GM19043 (cell line): ENCODE data around the gene ARID5A.
A peak's percentile ranks its signal among the peaks of the same experiment; 100 is the strongest.
"Not testable (repeated sequence)": the region's sequence is repeated elsewhere in the genome, so short reads cannot be mapped to it uniquely, and the experiment has no call there.

ENCODE experiments used
- ATAC-seq: cut with Tn5 transposase; IDR thresholded peaks from one replicate; pipeline ENCODE4 v1.9.1; 2021; ENCODE audit warnings: low read depth; ENCODE audit not compliant: unreplicated experiment

The ARID5A gene, protein sequence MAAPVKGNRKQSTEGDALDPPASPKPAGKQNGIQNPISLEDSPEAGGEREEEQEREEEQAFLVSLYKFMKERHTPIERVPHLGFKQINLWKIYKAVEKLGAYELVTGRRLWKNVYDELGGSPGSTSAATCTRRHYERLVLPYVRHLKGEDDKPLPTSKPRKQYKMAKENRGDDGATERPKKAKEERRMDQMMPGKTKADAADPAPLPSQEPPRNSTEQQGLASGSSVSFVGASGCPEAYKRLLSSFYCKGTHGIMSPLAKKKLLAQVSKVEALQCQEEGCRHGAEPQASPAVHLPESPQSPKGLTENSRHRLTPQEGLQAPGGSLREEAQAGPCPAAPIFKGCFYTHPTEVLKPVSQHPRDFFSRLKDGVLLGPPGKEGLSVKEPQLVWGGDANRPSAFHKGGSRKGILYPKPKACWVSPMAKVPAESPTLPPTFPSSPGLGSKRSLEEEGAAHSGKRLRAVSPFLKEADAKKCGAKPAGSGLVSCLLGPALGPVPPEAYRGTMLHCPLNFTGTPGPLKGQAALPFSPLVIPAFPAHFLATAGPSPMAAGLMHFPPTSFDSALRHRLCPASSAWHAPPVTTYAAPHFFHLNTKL

DNA sequence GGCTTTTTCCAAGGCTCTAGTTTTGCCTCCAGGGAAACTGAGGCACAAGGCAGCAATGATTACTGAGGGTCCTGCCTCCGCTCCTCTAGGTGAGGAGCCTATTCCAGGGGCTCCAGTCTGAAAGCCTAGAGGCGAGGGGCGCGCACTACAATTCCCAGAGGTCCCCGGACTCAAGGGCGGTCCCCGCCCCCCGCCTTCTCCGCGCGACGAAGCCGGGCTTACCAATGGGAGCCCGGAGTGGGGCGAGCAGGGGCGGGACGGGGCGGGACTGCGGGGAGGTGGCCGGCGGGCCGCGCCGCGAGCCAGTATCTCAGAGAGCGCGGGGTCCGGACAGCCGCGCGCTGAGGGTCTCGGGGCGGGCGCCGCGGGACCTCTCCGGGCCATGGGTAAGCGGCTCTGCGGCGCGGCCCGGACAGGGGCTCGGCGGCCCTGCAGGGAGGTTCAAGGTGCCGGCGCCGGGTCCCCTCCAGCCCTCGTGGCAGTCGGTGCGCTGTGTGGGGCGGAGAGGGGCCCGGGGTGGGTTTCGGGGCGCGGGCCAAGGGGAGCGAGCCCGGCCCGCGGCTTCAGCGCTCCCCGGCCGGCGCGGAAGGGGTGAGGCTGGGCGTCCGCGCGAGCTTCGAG is at the start of gene ARID5A:
ARID5A (plus strand) TSS at position 308 of the 621 bp plus-strand sequence; CDS start at position 383, 75 bp downstream.
- ATAC-seq: peak; percentile 43

DNA sequence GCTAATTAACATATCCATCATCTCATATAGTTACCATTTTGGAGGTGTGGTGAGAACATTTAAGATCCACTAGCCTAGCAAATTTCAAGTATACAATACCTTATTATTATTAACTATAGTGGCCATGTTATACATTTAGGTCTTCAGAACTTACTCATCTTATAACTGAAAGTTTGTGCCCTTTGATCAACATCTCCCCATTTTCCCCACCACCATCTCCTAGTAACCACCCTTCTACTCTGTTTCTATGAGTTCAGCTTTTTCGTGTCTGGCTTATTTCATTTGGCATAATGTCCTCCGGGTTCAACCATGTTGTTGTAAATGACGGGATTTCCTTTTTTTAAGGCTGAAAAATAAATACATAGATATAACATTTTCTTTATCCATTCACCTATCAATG is 47.3 kb upstream of the ARID5A start:
- ATAC-seq: no peak

DNA sequence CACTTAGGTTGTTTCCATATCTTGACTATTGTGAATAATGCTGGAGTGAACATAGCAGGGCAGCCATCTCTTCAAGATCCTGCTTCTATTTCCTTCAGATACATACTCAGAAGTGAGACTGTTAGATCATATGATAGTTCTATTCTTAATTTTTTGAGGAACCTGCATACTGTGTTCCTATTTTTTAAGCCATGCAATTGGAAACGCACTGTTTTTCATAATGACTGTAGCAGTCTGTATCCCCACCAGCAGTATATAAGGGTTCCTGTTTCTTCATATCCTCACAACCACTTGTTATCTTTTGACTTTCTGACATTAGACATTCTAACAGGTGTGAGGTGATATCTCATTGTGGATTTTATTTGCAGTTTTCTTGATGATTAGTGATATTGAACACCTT is 46.9 kb upstream of the ARID5A start:
- ATAC-seq: no peak

DNA sequence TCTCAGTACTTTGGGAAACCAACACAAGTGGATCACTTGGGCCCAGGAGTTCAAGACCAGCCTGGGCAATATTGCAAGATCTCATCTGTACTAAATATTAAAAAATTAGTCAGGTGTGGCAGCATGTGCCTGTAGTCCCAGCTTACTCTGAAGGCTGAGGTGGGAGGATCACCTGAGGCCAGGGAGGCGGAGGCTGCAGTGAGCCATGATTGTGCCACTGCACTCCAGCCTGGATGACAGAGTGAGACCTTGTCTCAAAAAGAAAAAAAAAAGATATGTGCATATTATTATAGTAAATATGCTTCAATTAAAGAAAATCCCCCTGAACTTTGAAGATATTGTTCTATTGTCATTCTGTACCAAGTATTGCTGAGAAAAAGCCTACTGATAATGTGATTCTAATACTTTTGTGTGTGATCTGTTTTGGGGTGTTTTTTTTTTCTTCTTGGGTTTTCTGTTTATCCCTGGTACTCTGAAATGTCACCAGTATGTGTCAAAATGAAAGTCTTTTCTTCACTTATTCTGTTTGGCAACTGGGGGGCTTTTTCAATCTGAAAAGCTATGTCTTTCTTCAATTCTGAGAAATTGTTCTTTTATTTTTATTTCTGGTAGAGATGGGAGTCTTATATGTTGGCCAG is 44.6 kb upstream of the ARID5A start:
- no peak for ATAC-seq

DNA sequence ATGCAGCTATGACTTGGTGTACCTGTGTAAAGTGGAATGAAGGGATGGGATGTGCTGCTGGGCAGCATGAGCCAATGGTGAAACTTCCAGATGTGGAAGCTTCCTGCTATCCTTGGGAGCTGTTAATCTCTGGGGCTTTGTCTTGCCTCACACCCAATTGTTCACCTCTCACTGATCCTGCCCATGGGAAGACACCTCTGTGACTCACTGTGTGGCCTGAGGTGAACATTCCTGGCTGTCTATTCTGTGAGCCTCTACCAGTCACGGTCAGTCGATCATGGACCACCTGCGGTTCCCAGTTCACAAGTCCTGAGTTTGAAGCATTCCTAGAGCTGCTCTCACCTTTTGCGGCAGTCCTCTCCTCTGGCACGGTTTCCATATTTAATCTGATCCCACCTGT is 43.5 kb upstream of the ARID5A start:
- no peak for ATAC-seq

DNA sequence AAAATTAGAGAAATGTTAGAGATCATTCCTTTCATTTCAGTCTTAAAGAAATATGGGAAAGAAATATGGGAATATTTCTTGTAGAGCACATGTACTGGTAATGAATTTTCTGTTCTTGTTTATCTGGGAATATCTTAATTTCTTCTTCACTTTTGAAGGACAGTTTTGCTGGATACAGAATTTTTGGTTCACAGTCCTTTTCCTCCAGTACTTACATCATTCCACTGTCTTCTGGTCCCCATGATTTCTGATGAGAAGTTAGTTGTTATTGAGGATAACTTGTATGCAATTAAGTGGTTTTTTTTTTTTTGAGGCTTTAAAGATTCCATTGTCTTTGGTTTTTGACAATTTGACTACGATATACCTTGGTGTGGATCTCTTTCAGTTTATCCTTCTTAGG is 42.4 kb upstream of the ARID5A start:
- no peak for ATAC-seq

DNA sequence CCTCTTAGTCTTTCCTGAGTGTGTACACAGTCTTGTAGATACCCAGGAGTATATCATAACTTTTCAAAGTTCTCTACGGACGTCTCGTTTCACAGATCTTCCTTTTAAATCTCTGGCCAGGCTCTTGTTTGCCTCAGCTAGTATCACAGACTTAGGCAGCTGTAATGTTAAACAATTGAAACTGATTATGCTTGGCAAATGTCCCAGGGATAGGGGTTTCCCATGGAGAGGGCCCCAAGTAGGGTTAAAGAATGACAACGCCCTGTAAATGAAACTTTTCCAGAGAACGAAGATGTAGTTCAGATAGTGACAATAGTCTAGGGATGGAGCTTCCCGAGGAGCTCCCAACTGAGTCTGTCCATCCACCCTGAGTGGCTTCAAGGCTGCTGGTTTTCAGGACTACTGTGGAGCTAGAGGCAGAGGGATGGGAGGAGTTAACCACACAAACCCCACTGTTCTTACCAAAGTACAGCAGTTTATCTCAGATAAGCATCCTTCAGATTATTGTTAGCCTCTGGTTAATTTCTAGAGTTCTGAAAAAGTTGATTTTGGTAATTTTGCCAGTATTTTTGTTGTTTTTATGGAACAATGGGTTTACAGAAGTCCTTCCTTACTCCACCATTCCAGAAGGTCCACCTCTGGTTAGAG is 40.4 kb upstream of the ARID5A start:
- ATAC-seq: no peak

DNA sequence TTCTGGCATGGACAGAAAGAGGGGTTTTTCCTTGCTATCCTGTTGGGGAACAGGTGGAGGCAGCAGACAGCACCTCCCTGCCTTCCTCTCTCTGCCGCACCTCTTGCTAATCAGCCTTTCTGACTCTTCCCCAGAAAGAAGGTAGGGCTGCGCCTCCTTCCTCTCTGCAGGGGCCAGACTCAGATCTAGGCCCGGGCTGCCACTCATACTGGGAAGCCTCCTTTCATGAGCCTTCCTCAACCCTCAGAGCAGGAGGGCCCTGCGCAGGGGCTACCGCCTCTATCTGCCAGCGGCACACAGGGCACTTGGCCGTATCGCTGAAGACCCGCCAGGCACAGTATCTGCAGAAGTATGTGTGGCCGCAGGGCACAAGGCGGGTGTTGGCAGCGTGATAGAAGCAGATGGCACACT is 38.5 kb upstream of the ARID5A start:
- ATAC-seq: no peak

DNA sequence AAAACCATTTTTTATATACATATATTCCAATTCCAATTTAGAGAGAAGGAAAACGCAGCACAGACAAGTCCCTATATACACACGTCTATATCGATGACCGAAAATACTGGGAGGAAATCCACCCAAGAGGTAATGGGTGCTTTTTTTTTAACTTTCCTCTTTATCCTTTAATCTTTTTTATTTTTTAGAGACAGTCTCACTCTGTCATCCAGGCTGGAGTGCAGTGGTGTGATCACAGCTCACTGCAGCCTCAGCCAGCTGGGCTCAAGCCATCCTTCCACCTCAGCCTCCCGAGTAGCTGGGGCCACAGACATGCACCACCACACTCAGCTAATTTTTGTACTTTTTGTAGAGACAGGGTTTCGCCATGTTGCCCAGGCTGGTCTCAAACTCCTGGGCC is 37.9 kb upstream of the ARID5A start:
- ATAC-seq: not testable (repeated sequence)

DNA sequence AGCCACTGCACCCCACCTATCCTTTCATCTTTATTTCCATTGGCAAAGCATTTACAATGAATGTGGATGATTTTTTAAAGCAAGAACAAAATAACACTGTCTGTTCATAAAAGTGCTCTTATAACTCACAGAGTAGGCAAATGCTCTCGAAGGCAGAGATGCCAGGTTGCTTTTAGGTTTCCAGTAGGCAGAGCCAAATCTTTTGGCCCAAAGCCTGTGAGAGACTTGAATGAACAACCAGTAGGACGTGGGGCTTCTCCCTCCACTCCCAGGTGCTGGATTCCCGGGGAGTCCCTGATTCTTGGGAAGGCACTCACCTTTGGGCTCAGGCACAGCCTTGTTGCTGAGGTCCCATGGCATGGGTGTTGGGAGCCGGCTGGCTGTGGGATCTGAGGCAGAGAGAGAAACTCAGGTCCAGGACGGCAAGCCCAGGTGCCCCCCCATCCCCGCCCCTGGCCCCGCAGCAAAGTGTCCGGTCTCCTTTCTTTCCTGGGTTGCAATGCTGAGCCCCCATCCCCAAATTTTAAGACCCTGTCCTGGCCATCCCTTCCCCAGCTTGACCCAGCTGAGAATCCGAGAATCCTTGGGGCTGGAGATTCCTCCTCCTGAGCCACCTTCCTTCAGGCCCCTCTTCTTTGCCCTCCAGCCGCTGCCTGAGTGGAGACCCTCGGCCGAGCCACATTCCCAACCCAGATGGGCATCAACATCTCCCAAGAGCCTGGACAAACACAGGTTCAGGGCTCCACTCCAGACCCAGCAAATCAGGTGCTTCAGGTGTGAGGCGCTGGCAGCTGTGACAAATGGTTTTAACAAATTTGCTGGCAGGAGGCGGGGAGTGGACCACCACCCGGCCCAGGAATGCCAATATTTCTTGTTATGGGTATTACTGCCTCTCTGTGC is 37.2 kb upstream of the ARID5A start:
- ATAC-seq: no peak

DNA sequence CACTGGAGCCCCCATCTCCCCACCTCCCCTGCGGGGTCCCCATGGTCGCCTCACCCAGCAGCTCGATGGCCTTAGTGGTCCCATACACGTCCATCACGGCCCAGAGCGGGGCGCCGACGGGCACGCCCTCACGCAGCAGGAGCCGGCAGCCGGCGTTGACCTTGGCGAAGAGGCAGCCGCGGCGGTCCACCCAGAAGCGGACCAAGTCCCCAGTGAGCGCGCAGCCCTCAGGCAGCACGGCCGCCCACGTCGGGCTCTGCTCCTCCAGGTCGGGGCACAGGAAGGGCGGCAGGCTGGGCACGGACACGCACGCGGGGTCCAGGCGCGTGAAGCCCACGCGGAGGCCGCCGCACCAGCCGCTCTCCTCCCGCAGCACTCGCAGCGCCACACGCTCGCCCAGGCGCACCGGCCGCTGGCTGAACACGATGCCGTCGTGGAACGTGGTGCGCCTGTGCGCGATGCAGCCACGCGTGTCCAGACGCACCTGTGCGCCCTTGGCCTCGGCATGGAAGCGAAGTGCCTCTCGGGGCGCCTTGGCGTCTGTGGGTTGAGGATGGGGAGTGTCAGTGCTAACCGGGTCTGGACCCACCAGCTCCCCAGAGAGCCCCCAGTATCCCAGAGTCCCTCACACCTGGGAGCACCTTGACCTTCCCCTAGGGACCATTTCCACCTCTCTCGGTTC is 36.0 kb upstream of the ARID5A start:
- ATAC-seq: no peak

DNA sequence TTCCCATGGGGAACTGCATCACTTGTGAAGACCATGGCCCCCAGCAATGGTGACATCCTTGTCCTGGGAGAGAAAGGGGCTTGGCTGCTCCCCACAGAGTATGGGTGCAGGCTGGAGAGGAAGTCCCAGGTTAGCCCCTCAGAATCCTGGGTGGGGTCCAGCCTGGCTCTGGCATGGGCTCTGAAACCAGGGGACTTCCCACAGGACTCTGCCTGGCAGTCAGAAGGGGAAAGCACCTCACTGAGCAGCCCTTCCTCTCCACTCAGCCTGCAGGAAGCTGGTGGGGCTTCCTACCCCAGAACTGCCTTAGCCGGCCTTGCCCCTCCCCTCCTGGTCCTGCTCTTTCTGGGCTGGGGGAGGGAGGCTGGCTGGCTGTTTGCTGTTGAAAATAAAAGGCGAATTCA is 35.1 kb upstream of the ARID5A start:
- no peak for ATAC-seq

DNA sequence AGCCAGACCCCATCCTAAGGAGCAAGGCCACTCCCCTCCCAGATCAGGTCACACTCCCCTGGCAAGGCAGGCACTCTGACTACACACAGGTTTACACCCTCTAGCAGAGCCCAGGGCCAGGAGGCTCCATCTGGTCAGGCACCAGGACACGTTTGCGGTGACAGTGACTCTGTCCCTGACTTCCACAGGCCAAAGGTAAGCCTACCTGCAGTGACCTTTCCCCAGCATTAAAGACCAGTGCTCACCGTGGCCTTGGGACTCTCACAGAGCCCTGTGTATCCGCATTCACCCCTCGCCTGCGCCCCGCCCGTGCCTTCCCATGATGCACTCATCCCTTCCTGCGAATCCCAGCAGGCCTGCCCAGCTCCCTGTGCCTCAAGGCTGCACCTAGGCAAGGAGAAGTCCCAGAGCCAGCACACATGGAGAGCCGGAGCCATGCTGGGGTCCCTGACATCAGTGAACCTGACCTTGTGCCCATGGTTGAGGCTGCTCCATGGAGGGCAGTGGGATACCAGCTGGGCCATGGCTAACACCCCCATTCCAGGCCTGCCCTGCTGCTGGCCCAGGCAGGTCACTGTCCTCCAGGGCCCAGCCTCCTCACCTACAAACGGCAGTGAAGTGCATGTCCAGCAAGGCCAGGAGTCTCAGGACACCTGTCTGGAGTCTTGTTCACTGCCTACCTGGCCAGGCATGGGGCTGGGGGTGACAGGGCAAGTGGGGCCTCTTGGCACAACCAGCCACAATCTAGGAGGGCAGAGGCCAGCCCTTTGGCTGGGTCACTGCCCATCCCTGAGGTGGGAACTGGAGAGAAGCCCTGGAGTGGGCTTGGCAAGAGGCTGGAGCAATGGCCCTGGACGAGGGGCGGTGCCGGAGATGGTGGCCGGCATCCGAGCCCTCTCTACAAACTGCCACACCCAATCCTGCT is 34.4 kb upstream of the ARID5A start:
- no peak for ATAC-seq

DNA sequence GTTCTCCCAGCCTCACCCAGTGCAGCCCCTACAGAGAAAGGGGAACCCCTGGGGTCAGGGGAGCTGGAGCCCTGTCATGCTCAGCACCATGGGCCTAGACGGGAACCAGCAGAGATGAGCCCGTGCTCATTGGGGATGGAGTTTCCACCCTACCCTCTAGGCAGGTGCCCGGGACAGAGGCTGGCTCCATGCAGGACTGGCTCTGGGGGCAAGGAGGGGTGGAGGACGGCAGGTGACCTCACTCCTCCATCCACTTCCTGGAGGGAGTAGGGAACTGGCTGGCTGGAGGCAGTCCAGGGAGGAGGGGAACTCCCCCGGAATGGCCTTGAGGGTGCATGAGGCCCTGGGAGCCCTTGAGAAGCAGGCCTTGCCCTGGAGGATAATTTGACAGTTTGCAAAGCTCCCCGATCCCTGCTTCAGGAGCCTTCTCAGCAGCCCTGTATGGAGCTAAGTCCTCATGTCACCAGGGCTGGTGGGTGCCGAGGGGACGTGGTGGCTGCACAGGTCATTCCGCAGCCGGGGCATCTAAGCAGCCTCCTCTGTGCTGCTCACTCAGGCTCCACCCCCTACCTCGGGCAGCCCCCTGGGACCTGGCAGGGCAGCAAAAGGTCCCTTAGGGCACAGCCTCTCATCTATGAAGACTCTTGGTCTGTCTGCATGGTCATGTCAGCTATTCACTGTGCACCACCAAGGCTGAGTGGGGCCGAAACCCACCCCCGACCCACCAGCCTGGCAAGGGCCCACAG is 33.5 kb upstream of the ARID5A start:
- ATAC-seq: no peak

DNA sequence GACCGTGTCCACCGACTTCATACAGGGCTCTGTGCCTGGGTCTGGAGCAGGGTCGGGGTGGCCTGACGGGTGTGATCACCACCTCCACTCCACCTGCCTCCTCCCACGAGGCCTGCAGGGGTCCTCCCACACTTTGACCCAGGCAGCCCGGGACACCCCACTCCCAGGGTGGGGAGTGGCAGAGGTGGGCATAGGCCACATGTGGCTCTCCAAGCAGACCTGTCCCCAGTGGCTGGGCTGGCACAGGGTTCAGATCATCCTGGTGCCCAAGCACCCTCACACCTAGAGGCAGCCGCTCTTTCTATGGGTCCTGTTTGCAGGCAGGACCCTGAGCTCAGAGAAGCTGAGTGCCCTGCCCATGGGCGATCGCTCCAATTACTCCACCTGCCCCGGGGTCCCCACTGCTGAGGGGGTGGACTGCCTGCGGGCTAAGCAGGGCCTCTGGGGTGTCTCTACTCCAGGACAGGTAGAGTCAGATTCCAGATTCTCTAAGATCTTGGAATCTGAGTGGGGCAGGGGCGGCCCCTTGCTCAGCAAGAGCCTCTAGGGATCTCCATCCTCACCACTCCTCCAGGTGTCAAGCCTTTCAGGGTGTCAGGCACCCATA is 32.8 kb upstream of the ARID5A start:
- no peak for ATAC-seq

DNA sequence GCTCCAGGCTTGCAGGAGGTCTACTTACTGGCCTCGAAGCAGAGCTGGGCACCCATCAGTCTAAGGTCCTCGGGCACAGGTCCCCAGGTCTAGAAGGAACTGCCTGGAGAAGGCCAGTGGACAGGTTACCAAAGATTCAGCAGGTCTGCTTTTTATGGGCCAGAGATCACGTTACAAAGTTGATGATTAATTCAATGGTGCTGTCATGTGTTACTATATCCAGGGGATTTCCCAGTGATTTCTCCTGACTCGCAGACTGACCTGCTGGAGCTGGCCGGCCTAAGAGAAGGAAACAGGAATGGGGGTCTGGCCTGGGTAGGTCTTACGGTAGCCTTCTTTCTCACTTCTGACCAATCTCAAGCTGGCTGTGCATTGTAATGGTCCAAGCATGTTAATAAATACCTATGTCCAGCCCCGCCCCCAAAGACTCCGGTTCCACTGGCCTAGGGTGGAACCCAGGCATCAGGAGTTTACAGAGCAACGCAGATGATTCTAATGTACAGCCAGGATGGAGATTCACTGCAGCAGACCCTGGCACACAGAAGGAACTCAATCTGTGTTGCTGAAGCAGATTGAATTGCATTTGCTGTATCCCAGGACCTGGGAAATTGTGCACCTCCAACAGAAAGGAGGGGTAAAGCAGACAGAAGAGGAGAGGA is 31.2 kb upstream of the ARID5A start, which contains the start of gene NEURL3:
NEURL3 (minus strand) TSS at position 127 of the 659 bp plus-strand sequence; CDS start at position 56, 71 bp downstream.
- ATAC-seq: no peak
